Bone marrow (tissue), 2 donors: ENCODE measurements around the gene HADHB.
"Not testable (repeated sequence)": the region's sequence is repeated elsewhere in the genome, so short reads cannot be mapped to it uniquely, and the experiment has no call there.

Experiments
- DNase-seq, 2 donors: peaks; one replicate each; lab custom pipeline; 2025; lab: John Stamatoyannopoulos, UW

Gene HADHB

DNA sequence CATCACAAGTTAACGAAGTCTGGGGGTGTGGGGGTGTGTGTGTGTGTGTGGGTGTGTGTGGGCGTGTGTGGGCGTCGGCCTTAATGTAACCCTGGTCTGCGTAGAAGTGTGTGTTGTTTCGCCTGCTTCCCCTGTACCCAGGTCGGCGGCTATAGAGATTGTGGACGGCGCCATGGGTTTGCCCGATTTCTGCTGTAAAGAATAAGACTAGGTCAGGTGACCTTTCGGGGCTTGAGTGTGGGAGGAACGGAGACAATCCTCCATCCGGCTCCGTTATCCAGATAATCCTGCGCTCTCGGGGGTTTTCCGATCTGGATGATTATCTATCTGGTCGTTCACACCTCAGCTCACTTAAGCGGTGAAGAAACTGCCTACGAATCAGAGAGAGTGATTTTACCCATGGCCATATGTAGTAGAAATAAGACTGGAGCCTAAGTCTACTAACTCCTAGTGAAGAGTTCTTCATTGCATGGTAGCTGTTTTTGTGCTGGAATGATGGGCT is 543 bp downstream of the HADHB start:
- peak in 1 of 2 donors; percentile 40 for DNase-seq

GRCh38 chr2:26245810-26246209 is 1.1 kb downstream of the HADHB start:
- DNase-seq: no peak

GRCh38 chr2:26246818-26247217 is 2.1 kb downstream of the HADHB start:
- no peak for DNase-seq

- no peak for DNase-seq
These were observed 4.9 kb downstream of the HADHB start for GRCh38 chr2:26249625-26250024.

DNA sequence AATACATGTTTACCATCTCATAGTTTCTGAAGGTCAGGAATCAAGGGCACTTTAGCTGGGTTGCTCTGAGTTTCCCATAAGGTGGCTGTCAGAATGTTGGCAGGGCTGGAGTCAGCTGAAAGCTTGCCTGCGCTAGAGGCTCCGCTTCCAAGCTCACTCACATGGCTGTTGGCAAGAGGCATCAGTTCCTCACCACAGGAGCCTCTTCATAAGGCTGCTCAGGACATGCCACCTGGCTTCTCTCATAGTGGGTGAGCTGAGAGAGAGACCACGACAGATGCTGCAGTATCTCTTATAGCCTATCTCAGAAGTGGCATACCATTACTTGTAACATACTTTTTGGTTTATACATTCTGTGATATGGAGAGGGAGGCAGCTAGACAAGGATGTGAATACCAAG is 7.2 kb downstream of the HADHB start:
- DNase-seq: no peak

DNA sequence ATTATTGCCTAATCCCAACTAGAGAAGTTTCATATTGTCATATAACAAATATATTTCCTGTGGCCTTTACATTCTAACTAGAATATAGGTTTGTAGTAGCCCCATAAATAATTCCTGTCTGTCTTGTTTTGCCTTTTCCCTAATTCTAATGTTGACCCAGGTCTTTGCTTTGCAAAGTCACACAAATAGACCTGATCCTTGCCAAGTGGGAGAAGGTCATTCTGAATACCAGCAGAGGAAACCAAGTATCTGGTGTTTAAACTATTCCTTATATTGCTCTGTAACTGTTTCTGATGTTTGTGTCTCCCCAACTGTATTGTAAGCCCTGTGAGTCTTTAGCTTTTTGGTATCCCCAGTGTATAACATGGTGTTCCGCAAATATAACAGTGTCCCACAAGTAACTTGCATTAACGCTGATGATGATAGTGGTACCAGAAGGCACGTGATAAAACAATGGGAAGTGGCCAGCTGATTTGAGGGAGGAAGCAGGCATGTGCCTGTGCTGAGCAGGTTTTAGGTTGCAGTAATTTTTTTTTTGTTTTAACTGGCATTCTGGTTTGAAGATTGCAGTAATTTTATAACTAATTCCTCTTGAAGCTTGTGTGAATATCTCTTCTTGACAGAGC is 11.1 kb downstream of the HADHB start:
- no peak for DNase-seq

GRCh38 chr2:26258836-26259235 is 14.1 kb downstream of the HADHB start:
- not testable (repeated sequence) for DNase-seq

DNA sequence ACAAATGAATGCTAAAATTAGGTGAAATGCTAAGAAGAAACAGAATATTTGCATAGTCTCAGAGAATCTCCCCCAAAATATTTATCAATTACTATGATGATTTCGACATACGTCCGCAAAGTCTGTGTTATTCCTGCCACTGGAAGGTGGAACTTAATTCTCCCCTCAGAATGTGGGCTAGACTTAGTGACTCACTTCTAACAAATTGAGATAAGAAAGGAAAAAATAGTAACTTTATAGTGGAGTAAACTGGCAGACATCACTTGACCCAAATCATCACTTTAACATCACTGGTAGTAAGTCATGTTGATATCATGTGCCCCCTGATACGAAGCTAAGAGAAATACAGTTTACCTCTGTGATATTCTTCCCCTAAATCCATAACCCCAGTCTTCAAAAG is 23.5 kb downstream of the HADHB start:
- no peak for DNase-seq

GRCh38 chr2:26268670-26269385 is 24.1 kb downstream of the HADHB start:
- not testable (repeated sequence) for DNase-seq

DNA sequence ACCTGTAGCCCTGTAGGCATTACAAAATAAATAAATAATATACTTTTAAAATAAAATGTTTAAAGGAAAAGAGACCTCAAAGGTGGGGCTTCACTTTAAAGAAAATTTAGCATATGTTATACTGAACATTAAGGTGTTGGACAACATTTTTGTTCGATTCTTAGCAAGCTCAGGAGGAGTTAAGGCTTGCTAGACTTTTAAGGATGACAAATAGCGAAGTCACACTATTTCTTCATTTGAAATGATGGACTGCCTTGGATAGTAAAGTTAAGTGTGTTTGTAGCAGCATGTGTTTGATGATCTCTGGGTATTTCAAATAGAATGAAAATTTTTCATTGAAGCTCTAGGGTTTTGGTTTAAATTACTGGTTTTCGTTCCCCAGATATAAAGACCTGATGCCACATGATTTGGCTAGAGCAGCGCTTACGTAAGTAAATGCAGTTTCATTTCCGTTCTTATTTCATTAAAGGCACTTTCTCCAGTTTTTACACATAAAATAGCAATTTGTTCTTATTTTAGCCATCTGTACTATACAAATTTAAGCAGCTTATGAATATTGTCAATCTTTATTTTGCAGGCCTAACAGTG is 24.9 kb downstream of the HADHB start:
- no peak for DNase-seq

DNA sequence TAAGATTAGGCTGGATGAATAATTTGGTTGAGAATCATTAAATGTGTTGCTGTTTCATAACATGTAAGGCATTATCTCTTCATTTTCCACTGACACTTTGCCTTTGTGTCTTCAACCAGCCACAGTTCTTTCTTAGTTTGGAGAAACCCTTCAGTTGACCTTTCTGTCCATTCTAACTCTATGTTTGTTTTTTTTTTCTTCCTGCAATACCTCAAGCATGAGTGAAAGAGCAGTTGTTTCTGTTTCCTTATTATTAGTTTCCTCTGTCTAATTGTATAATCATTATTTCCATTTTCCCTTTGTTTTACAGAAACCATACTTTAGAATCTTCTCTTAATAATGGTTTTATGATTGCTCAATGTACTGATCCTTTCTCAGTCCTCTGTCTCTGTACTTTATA is 25.6 kb downstream of the HADHB start:
- no peak for DNase-seq

DNA sequence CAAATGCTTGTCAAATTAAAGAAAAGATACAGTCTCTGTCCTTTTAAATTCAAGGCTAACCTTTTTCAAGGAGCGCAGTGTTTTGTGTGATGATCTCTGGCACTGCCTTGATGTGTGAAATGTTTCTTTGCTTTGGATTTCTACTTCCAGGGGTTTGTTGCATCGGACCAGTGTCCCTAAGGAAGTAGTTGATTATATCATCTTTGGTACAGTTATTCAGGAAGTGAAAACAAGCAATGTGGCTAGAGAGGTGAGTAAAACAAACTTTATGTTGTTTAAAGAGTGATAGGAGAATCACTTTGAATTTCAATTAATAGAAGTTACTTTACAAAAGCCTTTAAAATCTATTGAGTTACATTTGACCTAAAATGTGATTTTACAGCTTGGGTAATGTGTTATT is 28.8 kb downstream of the HADHB start:
- no peak for DNase-seq

GRCh38 chr2:26274058-26274613 is 29.4 kb downstream of the HADHB start:
- peak in 1 of 2 donors; percentile 24 for DNase-seq

GRCh38 chr2:26276484-26277227 is 31.9 kb downstream of the HADHB start:
- no peak for DNase-seq

DNA sequence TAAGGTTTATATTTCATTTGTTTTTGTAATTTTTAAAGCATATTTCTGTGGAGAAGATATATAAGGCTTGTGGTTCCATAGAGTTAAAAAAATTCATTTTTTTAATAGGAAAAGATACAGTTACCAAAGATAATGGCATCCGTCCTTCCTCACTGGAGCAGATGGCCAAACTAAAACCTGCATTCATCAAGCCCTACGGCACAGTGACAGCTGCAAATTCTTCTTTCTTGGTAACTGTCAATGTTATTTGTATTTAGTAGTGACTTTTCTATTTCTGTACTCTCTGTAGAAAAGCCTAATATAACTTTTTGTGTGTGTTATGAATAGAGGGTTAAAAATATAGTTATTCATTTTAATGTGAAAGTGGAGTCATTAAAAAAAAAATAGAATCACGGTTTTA is 35.1 kb downstream of the HADHB start:
- DNase-seq: no peak

GRCh38 chr2:26281226-26281625 is 36.5 kb downstream of the HADHB start:
- DNase-seq: no peak

DNA sequence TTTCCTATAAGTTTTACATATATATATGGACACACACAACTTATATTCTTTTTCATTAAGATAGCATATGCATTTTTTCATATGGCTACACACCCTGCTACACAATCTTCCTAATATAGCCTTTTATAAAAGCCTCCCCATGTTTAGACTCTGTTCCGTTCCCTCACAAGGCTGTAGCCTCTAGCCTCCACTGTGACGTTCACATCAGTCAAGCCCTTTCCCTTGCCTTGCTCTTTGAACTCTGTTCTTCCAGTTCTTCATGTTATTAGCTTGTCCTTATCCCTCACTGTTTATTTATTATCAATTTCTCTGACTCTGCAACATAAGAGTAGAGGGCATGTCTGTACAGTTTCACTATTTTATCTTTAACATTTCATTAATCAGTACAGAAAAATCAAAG is 38.9 kb downstream of the HADHB start:
- DNase-seq: no peak

DNA sequence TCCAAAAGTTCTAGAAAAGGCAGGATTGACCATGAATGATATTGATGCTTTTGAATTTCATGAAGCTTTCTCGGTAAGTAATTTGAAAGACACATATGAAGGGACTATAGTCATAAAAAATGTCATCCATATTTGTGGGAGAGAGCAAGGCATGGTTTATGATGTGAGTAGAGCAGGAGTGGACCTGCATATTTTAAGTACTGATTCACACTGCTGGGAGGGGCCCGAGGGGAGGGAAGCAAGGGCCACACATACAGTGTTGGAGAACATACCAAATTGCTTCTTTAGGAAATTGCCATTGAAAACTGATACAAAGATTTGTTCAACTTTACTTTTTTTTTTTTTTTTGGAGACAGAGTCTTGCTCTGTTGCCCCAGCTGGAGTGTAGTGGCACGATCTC is 39.4 kb downstream of the HADHB start:
- DNase-seq: no peak

DNA sequence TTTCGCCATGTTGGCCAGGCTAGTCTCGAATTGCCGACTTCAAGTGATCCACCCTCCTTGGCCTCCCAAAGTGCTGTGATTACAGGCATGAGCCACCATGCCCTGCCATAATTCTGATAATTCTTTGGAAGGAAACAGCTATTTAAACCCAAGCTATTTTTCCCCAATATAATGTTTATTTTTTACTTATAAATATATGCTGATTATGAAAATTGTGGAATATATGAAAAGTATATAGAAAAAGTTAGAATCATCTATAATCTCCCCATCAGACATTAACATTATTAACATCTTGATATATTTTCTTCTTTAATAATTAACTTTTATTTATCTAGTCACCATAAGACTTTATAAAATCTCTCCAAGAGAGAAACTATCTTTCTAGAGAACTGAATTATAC is 41.2 kb downstream of the HADHB start:
- DNase-seq: no peak

DNA sequence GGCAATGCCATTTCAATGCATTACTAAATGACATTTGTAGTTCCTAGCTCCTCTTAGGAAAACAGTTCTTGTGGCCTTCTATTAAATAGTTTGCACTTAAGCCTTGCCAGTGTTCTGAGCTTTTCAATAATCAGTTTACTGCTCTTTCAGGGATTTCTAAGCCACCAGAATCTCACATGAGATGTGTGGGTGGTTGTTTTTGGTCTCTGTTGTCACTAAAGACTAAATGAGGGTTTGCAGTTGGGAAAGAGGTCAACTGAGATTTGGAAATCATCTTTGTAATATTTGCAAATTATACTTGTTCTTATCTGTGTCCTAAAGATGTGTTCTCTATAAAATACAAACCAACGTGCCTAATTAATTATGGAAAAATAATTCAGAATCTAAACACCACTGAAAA is 45.3 kb downstream of the HADHB start:
- DNase-seq: no peak

DNA sequence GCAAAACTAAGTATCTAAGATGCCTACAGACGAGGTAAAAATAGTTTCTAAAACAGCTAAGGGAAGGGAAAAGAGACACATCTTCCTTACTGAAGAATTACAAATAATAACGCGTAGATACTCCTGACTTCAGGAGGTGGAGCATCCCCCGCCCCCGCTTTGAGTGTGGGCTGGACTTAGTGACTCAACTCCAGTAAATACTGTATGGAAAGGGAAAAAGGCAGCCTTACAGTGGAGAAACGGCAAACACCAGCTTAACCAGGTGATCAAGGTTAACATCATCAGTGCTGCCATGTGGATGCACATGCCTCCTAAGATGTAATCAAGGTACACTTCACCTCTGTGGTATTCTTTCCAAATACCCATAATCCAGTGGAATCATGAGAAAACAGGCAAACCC is 47.9 kb downstream of the HADHB start:
- no peak for DNase-seq

GRCh38 chr2:26295511-26295910 is 50.8 kb downstream of the HADHB start:
- no peak for DNase-seq
